DMS53 treated with DMSO at 0.1 percent for 48 hours (cell line): ENCODE data around the gene TP73.

Source experiments
- DNase-seq: peaks from one replicate; lab custom pipeline; 2025; ENCODE audit not compliant: unreplicated experiment; lab: John Stamatoyannopoulos, UW

Gene TP73

GRCh38 chr1:3725366-3725765 lies 73.0 kb downstream of the TP73 start:
- no peak for DNase-seq

GRCh38 chr1:3727042-3727824 lies 74.9 kb downstream of the TP73 start:
- no peak for DNase-seq

- DNase-seq: no peak
Measured at GRCh38 chr1:3727825-3728776, 75.8 kb downstream of the TP73 start.

- no peak for DNase-seq
Measured at GRCh38 chr1:3729594-3730542, 77.6 kb downstream of the TP73 start.

- no peak for DNase-seq
Measured at GRCh38 chr1:3730543-3731247, 78.4 kb downstream of the TP73 start.

- DNase-seq: no peak
Measured at GRCh38 chr1:3731583-3732433, 79.5 kb downstream of the TP73 start.

- DNase-seq: no peak
Measured at GRCh38 chr1:3732434-3733093, 80.2 kb downstream of the TP73 start.

GRCh38 chr1:3733094-3733882 lies 81.0 kb downstream of the TP73 start:
- no peak for DNase-seq

GRCh38 chr1:3733883-3734589 lies 81.7 kb downstream of the TP73 start:
- DNase-seq: no peak

GRCh38 chr1:3734602-3735001 lies 82.3 kb downstream of the TP73 start:
- DNase-seq: no peak

- no peak for DNase-seq
Measured at GRCh38 chr1:3735027-3735681, 82.8 kb downstream of the TP73 start.

GRCh38 chr1:3735688-3736087 lies 83.4 kb downstream of the TP73 start:
- no peak for DNase-seq

- DNase-seq: no peak
Measured at GRCh38 chr1:3736131-3736561, 83.8 kb downstream of the TP73 start.

- DNase-seq: no peak
Measured at GRCh38 chr1:3736708-3737107, 84.4 kb downstream of the TP73 start.

GRCh38 chr1:3738943-3739342 lies 86.6 kb downstream of the TP73 start:
- DNase-seq: no peak

GRCh38 chr1:3740042-3740441 lies 87.7 kb downstream of the TP73 start:
- no peak for DNase-seq

- no peak for DNase-seq
Measured at GRCh38 chr1:3740752-3741151, 88.4 kb downstream of the TP73 start.
